Esophagus (tissue), 2 donors: ENCODE data around the gene CHP1. TPM values are rescaled to one million over a fixed set of nuclear protein-coding genes. Genes with fewer than 3 reads are reported as not detected.
"Not testable (repeated sequence)": the region's sequence is repeated elsewhere in the genome, so short reads cannot be mapped to it uniquely, and the experiment has no call there.

ENCODE experiments used
- H3K27ac ChIP-seq, 2 donors: one replicate each; pipeline ENCODE4 v1.5.1; 2013; ENCODE audit warnings: low read depth in 2 of 2, mild to moderate bottlenecking in 2 of 2, inconsistent platforms in 1 of 2, low read length in 1 of 2, moderate library complexity in 1 of 2
- H3K27me3 ChIP-seq, 2 donors: one replicate each; pipeline ENCODE4 v1.6.1; 2013; ENCODE audit warnings: low read length in 2 of 2, control low read depth in 1 of 2, mild to moderate bottlenecking in 1 of 2; ENCODE audit not compliant: insufficient read depth in 2 of 2, control insufficient read depth in 1 of 2
- H3K36me3 ChIP-seq, 2 donors: one replicate each; pipeline ENCODE4 v1.6.1; 2013; ENCODE audit warnings: low read length in 1 of 2; ENCODE audit not compliant: control insufficient read depth in 2 of 2, insufficient read depth in 2 of 2
- H3K4me1 ChIP-seq, 2 donors: one replicate each; pipeline ENCODE4 v1.6.1; 2013; ENCODE audit warnings: low read length in 1 of 2; ENCODE audit not compliant: control insufficient read depth in 2 of 2, insufficient read depth in 2 of 2
- H3K4me3 ChIP-seq, 2 donors: one replicate each; pipeline ENCODE4 v1.5.1; 2013; ENCODE audit warnings: low read length in 2 of 2, mild to moderate bottlenecking in 2 of 2, low read depth in 1 of 2, moderate library complexity in 1 of 2
- H3K9me3 ChIP-seq, 2 donors: one replicate each; pipeline ENCODE4 v1.6.1; 2013; ENCODE audit warnings: mild to moderate bottlenecking in 2 of 2, low read depth in 1 of 2, low read length in 1 of 2, moderate library complexity in 1 of 2; ENCODE audit not compliant: control insufficient read depth in 2 of 2, insufficient read depth in 1 of 2
- WGBS, 2 donors: extraction: QIAGEN DNeasy Blood & Tissue Kit; methylation state at CpG; one replicate each; pipeline ENCODE4 v1.1.7; 2013; 5-methylcytosine and 5-hydroxymethylcytosine counted together
- polyA plus RNA-seq, 2 donors: library from polyadenylated mRNA; stranded (reverse); fragments of 200-250 nt; gene quantifications; one replicate each; pipeline ENCODE4 v1.2.3, GENCODE V29; 2013
- donor health status: healthy with polysubstance abuse.
- donor health status: Bipolar disorder and iron deficiency.

Gene CHP1
- polyA plus RNA-seq, 2 donors: 54.9 to 63.6 TPM

DNA sequence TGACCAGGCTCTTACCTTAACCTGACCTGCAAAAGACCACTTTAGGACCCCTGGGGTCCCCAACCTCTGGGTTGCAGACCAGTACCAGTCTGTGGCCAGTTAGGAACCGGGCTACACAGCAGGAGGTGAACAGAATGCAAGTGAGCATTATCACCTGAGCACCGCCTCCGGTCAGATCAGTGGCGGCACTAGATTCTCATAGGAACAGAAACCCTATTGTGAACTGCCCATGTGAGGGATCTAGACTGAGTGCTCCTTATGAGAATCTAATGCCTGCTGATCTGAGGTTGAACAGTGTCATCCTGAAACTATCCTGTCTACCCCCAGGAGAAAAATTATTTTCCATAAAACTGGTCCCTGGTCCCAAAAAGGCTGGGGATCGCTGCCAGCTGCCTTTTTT, 20.3 kb downstream of the CHP1 start:
- Histone ChIP-seq H3K4me3 (no peak overlapping the region), H3K27me3 (no peaks in the 10 kb centered on the region), H3K9me3 (no peaks in the 10 kb centered on the region), H3K27ac (no peak overlapping the region), H3K4me1 (no peaks in the 10 kb centered on the region), H3K36me3 (no peaks in the 10 kb centered on the region)
- 96 to 97% methylated on average over 5 of the region's 5 CpGs for WGBS, 2 donors

DNA sequence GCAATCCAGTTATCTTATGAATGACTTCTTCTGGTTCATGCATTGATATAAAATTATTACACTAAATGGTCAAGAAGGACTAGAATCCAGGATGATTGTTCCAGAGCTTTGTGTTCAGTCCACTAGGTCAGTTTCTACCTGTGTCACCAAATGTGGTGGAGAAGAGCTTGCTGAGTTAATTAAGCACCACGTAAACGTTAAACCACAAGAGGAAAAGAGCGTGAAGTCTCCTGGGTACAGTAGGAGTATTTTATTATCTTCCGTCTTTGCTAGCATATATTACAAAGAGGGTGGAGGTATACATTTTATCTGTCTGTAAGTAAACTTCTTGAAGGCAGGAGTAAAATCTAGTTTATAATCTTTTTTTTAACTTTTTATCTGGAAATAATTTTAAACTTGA, 23.5 kb downstream of the CHP1 start:
- no peak overlapping the region for H3K4me3 ChIP-seq
- no peaks in the 10 kb centered on the region for H3K27me3 ChIP-seq
- H3K9me3 ChIP-seq: no peaks in the 10 kb centered on the region
- peaks cover 0 to 3% of the 10 kb centered on the region in 2 donors for H3K36me3 ChIP-seq
- no peak overlapping the region for H3K27ac ChIP-seq
- peaks cover 0 to under 1% of the 10 kb centered on the region in 2 donors for H3K4me1 ChIP-seq
- WGBS, 2 donors: 89 to 91% methylated on average over 4 of the region's 4 CpGs

DNA sequence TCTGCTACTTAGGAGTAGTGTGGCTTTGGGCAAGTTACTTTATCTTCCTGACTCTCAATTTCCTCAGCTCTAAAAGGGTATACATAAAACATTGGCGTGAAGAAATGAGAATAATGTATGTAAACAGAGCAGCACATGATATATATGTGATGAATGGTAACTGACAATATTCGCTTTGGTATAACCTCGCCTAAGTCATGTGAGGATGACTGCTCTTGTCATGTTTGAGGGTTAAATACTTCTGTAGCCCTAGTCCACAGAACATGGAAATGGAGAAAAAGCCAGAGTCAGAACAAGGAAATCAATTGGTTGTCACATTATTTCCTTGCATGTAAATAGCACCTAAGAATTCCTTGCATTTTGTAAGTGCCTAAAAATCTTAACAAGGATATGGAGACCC, 25.0 kb downstream of the CHP1 start:
- Histone ChIP-seq H3K4me3 (no peak overlapping the region), H3K27me3 (no peaks in the 10 kb centered on the region), H3K9me3 (no peaks in the 10 kb centered on the region), H3K36me3 (peaks cover 0 to 3% of the 10 kb centered on the region in 2 donors), H3K4me1 (peaks cover 0 to 3% of the 10 kb centered on the region in 2 donors), H3K27ac (no peak overlapping the region)
- WGBS, 2 donors: 94 to 96% methylated on average over 3 of the region's 3 CpGs

GRCh38 chr15:41256577-41257038, 25.5 kb downstream of the CHP1 start:
- Histone ChIP-seq H3K27me3 (no peaks in the 10 kb centered on the region), H3K36me3 (peaks cover 0 to 3% of the 10 kb centered on the region in 2 donors), H3K4me1 (peaks cover 0 to 3% of the 10 kb centered on the region in 2 donors), H3K27ac (no peak overlapping the region), H3K4me3 (no peak overlapping the region), H3K9me3 (no peaks in the 10 kb centered on the region)
- WGBS, 2 donors: 70 to 78% methylated on average over 5 of the region's 5 CpGs

DNA sequence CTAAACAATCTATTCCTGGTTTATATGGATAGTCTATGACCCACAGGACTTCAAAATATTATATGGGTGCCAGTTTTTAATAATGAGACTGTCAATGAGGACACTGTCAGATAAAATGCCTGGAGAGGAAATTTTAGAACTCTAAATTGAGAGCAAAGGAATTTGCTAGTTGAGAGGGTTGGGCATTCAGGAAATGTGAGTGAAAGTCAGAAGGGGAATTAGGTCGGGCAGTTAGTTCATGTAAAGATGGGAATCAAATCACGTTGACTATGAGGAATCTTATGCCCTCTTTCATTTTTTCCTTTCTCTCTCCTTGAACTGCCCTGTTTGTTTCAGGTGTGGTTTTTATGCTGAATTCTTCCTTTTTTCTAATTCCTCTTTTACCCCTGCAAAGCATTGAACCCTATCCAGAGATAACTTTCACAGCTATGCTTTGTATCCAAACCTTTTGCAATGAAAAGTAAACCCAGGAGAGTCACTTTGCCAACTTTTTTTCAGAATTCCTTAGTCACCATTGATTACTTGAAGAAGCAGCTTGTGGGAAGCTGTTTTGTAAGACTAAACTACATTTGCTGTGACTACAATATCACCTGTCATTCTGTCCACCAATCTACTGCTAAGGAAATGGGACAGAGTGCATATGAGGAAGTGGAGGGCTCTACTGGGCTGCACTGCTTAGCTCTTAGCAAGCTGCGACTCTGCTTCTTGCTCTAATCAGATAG, 27.8 kb downstream of the CHP1 start:
- peaks cover 0 to 3% of the 10 kb centered on the region in 2 donors for H3K4me1 ChIP-seq
- no peak overlapping the region for H3K27ac ChIP-seq
- H3K36me3 ChIP-seq: peaks cover 0 to 5% of the 10 kb centered on the region in 2 donors
- H3K27me3 ChIP-seq: no peaks in the 10 kb centered on the region
- H3K4me3 ChIP-seq: no peak overlapping the region
- WGBS, 2 donors: 54 to 62% methylated on average over 3 of the region's 3 CpGs
- H3K9me3 ChIP-seq: no peaks in the 10 kb centered on the region

DNA sequence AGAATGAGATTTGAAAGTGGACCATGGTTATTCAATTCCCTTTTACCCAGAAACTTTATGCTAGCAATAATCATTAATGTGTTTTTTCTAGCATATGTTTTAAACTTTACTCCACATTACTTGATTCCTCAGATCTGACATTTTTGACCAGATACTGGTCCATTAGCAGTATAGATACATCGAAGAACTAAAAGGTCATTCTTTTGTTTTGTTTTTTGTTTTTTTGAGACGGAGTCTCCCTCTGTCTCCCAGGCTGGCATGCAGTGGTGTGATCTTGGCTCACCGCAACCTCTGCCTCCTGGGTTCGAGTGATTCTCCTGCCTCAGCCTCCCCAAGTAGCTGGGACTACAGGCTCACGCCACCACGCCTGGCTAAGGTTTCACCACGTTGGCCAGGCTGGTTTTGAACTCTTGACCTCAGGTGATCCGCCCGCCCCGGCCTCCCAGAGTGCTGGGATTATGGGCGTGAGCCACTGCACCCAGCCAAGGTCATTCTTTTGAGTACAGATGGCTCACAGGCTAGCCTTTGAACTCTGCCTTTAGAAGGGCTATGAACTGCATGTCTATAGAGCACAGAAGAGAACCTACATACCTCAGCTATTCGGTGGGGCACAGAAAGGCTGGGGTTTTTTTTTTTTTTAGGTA, 28.6 kb downstream of the CHP1 start:
- H3K9me3 ChIP-seq: no peaks in the 10 kb centered on the region
- no peak overlapping the region for H3K27ac ChIP-seq
- H3K4me3 ChIP-seq: no peak overlapping the region
- H3K4me1 ChIP-seq: peaks cover 0 to 3% of the 10 kb centered on the region in 2 donors
- WGBS, 2 donors: 76 to 81% methylated on average over 12 of the region's 12 CpGs
- H3K27me3 ChIP-seq: no peaks in the 10 kb centered on the region
- peaks cover 0 to 5% of the 10 kb centered on the region in 2 donors for H3K36me3 ChIP-seq

DNA sequence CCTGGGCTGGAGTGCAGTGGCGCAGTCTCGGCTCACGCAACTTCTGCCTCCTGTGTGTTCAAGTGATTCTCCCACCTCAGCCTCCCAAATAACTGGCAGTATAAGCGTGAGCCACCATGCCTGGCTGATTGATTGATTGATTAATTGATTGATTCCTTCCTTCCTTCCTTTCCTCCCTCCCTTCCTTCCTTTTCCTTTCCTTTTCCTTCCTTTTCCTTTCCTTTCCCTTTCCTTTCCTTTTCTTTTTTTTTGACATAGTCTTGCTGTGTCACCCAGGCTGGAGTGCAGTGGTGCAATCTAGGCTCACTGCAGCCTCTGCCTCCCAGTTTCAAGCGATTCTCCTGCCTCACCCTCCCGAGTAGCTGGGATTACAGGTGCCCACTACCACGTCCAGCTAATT, 29.9 kb downstream of the CHP1 start:
- not testable (repeated sequence) for H3K36me3 ChIP-seq, H3K9me3 ChIP-seq, H3K27me3 ChIP-seq, H3K4me3 ChIP-seq, H3K27ac ChIP-seq, H3K4me1 ChIP-seq
- 97 to 98% methylated on average over 7 of the region's 7 CpGs for WGBS, 2 donors

GRCh38 chr15:41262571-41262970, 31.5 kb downstream of the CHP1 start:
- Histone ChIP-seq H3K36me3 (peaks cover 2 to 7% of the 10 kb centered on the region in 2 donors), H3K27me3 (no peaks in the 10 kb centered on the region), H3K27ac (no peak overlapping the region), H3K4me1 (peaks cover 0 to 3% of the 10 kb centered on the region in 2 donors), H3K4me3 (no peak overlapping the region), H3K9me3 (no peaks in the 10 kb centered on the region)
- 91 to 94% methylated on average over 8 of the region's 8 CpGs for WGBS, 2 donors

GRCh38 chr15:41263891-41264351, 32.9 kb downstream of the CHP1 start:
- 68% methylated on average over 6 of the region's 6 CpGs for WGBS, 2 donors
- Histone ChIP-seq H3K36me3 (peaks cover 2 to 4% of the 10 kb centered on the region in 2 donors), H3K4me3 (no peak overlapping the region), H3K27ac (peak overlapping the region in 1 of 2 donors; percentile 71), H3K27me3 (no peaks in the 10 kb centered on the region), H3K9me3 (no peaks in the 10 kb centered on the region), H3K4me1 (peaks cover 0 to 3% of the 10 kb centered on the region in 2 donors)
